Measurements from ENCODE around the gene IRF2BP1. TPM values are rescaled to one million over a fixed set of nuclear protein-coding genes. Genes with fewer than 3 reads are reported as not detected.

IRF2BP1 gene
- total RNA-seq, 1 experiment from 2014 or later = 52.9 TPM

GRCh38 chr19:45860359-45861259 is 25.3 kb downstream of the IRF2BP1 start:
- DNase-seq (ENCODE audit: low read depth) = no peak

DNA sequence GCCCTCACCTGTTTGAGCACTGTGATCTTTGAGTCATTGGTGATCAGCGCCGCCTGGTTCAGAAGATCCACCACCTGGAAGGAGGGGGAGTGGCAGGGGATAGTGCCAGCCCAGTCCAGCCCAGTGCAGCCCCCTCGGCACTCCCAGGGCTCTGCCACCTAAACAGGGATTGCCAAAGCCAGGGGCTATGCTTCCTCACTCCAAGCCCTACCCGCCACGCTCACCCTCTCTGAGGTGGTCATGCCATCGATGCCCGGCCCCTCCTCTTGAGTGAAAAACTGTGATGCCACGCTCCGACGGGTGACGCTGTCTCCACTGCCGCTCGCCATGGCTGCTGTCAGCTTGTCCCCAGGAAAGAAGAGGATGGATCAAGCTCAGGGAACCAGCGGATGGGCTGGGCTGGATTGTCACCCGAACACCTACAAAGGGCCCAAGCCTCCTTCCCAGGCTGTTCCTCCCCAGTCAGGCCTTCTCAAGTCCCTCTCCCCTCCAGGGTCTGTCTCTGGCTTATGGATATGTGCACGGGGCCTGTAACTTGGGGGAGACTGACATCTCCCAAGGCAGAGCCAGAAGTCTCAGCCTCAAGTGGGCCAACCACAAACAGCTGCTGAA is 31.7 kb downstream of the IRF2BP1 start:
- no peak for DNase-seq (ENCODE audit: low read depth)

GRCh38 chr19:45852983-45853382 is 33.0 kb downstream of the IRF2BP1 start:
- DNase-seq (ENCODE audit: low read depth) = no peak

GRCh38 chr19:45852145-45852750 is 33.7 kb downstream of the IRF2BP1 start:
- DNase-seq (ENCODE audit: low read depth) = no peak

DNA sequence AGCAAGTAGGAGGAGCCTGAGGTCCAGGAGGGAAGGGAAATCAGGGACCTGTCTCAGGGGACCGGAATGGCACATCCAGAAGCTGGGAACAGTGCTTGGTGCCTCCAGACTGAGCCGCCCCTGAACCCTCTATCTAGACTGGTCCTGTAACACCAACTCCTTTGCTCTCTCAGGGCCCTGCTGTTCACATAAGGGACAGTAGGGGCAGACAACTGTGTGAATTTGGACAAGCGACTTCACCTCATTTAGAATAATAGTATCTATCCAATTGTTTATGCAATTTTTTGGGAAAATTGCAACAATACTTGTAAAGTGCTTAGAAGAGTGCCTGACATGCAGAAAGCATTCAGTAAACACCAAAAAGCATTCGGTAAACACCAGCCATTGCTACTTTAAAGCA is 37.0 kb downstream of the IRF2BP1 start:
- DNase-seq (ENCODE audit: low read depth) = no peak

DNA sequence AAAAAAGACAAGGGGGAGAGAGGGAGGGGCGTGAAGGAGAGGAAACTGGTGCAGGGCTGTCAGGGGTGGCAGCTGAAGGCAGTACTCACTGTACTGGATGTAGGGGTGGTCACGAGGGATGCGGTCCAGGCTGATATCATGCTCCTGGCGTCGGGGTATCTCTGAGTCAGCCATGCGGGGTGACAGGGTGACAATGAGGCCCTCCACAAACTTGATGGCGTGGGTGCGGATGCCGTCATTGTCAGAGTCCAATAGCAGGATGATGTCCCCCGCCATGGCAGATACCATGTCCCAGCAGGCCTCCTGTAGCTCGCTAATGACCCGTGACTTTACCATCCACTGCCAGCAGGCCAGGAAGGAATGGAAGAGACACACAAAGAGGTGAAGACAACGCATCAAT is 38.3 kb downstream of the IRF2BP1 start:
- no peak for DNase-seq (ENCODE audit: low read depth)

DNA sequence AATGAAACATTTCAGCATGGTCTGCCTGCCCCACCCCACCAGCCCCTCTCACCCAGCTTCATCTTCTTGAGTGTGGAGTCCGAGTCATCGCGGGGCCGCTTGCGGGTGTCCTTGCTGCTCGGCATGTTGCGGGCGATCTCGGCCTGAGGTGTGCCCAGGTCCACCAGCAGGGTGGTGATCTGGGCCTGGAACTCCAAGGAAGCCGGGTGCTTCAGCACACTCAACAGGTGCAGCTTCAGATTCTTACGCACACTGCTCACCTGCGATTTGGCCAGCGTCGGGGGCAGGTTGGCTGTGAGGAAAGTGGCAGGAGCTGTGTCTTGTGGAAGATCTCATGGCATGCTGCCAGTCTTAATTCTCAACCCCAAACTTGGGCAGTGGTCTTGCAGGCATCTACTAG is 43.7 kb downstream of the IRF2BP1 start:
- no peak for DNase-seq (ENCODE audit: low read depth)

GRCh38 chr19:45834970-45835369 is 51.0 kb downstream of the IRF2BP1 start:
- no peak for DNase-seq (ENCODE audit: low read depth)

Other genes starting within 250 kb of the IRF2BP1 start
- 13.0 and 14.2 TPM in 2 replicates for gene EML2, start 246.7 kb downstream of the IRF2BP1 start, total RNA-seq (2014; rRNA removed; shearing (Covaris generic))
- not detected in 2 replicates for gene GIPR, start 217.9 kb downstream of the IRF2BP1 start, total RNA-seq (2014; rRNA removed; shearing (Covaris generic))
- gene SNRPD2, start 194.2 kb downstream of the IRF2BP1 start, total RNA-seq (2014; rRNA removed; shearing (Covaris generic)) = 580 and 625 TPM in 2 replicates
- 13.0 and 22.3 TPM in 2 replicates for gene QPCTL, start 193.5 kb downstream of the IRF2BP1 start, total RNA-seq (2014; rRNA removed; shearing (Covaris generic))
- 7.9 and 15.0 TPM in 2 replicates for gene FBXO46, start 155.2 kb downstream of the IRF2BP1 start, total RNA-seq (2014; rRNA removed; shearing (Covaris generic))
- gene MEIOSIN, start 152.7 kb downstream of the IRF2BP1 start, total RNA-seq (2014; rRNA removed; shearing (Covaris generic)) = not detected in 2 replicates
- gene SIX5, start 116.9 kb downstream of the IRF2BP1 start, total RNA-seq (2014; rRNA removed; shearing (Covaris generic)) = 5.1 and 9.5 TPM in 2 replicates
- gene DMPK, start 103.7 kb downstream of the IRF2BP1 start, total RNA-seq (2014; rRNA removed; shearing (Covaris generic)) = 8.4 and 8.7 TPM in 2 replicates
- gene DMWD, start 93.3 kb downstream of the IRF2BP1 start, total RNA-seq (2014; rRNA removed; shearing (Covaris generic)) = 16.7 and 22.1 TPM in 2 replicates
- gene RSPH6A, start 70.8 kb downstream of the IRF2BP1 start, total RNA-seq (2014; rRNA removed; shearing (Covaris generic)) = 0.06 TPM in 1 of 2 replicates, not detected in the other
- gene SYMPK, start 23.0 kb downstream of the IRF2BP1 start, total RNA-seq (2014; rRNA removed; shearing (Covaris generic)) = 33.0 and 55.8 TPM in 2 replicates
- 2.1 and 2.6 TPM in 2 replicates for gene FOXA3, start 21.8 kb downstream of the IRF2BP1 start, total RNA-seq (2014; rRNA removed; shearing (Covaris generic))
- gene MYPOP, start 16.5 kb upstream of the IRF2BP1 start, total RNA-seq (2014; rRNA removed; shearing (Covaris generic)) = 0.09 and 2.5 TPM in 2 replicates
- not detected in 2 replicates for gene NANOS2, start 28.6 kb upstream of the IRF2BP1 start, total RNA-seq (2014; rRNA removed; shearing (Covaris generic))
- gene NOVA2, start 87.7 kb upstream of the IRF2BP1 start, total RNA-seq (2014; rRNA removed; shearing (Covaris generic)) = not detected in 2 replicates
- 5.5 and 7.7 TPM in 2 replicates for gene CCDC61, start 109.3 kb upstream of the IRF2BP1 start, total RNA-seq (2014; rRNA removed; shearing (Covaris generic))
- not detected in 2 replicates for gene PGLYRP1, start 136.9 kb upstream of the IRF2BP1 start, total RNA-seq (2014; rRNA removed; shearing (Covaris generic))
- not detected in 2 replicates for gene IGFL4, start 154.9 kb upstream of the IRF2BP1 start, total RNA-seq (2014; rRNA removed; shearing (Covaris generic))
- not detected in 2 replicates for gene IGFL3, start 238.5 kb upstream of the IRF2BP1 start, total RNA-seq (2014; rRNA removed; shearing (Covaris generic))

Measured in Daoy (cell line).